Islet precursor cell (in vitro differentiated cells): ENCODE measurements around the gene RALBP1.

ENCODE experiments used
- DNase-seq: peaks from one replicate; pipeline ENCODE4 v3.0.0-alpha.2; 2018

RALBP1 gene

DNA sequence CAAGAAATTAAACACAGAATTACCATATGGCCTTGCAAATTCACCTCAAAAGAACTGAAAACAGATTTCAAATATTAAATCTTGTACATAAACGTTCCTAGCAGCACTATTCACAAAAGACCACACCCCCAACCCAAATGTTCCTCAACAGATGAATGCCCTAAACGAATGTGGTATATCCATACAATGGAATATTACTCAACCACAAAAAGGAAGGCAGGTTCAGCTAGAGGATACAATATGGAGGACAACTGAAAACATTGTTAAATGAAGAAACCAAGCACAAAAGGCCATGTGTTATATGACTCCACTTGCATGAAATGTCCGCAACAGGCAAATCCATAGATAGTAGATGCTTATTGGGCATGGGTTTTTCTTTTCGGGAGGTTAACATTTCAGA, 77.3 kb downstream of the RALBP1 start:
- no peak for DNase-seq

DNA sequence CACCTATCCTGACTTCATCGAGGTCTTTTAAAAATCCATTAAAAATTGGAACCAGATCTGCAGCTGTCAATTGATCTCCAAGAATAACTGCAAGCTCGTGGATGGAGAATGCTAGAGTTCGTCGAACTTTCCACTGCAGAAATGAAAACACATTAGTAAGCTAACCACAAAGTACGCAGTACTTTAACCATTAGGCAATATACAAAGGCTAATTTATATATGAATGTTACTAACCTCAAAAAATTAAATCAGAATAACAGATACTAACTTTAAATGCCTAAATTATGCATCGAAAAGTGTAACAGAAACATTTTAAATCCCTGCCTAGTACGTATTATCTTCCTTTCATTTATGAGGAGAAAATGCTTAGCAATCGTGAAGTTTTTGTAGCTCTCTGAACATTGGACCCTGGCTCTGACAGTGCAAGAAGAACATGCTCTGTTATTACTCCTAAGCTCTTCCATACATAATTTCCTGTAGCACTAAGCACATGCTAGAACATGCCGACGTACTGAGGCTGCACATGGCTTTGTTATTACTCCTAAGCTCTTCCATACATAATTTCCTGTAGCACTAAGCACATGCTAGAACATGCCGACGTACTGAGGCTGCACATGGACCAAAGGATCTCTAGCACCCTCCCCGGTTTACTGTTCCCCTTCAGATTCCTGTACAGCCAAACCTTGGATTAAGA, 82.1 kb downstream of the RALBP1 start:
- DNase-seq, result no peak

DNA sequence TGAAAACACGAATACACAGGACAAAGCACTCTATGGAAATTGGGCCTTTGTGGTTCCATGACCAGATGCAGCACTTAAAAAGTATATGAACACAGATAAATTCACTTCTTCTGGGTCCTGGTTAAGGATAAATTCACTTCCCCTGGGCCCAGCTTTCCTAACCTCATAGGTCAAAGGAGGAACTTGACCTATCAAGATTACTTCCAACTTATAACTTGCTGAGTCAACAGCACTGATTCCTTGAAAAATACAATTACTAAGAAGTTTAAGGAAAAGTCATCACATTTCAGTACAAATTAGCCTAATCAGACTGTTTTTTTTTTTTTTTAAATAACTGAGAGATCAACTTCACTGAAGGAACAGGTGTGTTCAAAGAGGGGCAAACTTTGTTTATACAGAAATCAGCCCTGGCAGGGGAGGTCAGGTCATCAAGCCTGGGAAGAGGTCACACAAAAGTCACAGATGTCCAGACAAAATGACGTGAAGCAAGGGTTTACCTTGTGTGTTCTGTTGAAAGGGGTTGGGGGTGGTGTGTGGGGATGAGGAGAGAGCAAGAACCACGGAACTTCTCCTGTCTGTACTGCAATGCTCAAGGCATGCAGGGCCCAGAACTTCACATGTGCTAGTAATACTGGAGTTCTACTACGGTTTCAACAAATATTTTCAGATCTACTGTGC, 83.2 kb downstream of the RALBP1 start:
- DNase-seq, result no peak

DNA sequence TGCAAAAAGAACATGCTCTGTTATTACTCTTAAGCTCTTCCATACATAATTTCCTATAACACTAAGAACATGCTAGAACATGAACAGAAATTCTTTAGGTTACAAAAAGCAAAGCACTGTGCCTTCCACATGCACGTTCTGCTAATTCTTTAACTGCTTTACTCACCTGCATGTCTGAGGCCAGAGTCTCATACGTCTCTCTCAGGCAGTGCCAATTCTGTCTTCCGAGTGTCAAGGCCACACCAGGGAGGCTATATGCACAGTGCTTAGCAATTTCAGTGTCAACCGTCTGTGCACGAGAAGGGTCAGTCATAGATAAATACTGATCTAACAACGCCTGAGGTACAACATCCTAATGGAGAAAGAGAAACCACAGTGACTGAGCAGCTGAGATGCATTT, 83.9 kb downstream of the RALBP1 start:
- DNase-seq, result no peak

DNA sequence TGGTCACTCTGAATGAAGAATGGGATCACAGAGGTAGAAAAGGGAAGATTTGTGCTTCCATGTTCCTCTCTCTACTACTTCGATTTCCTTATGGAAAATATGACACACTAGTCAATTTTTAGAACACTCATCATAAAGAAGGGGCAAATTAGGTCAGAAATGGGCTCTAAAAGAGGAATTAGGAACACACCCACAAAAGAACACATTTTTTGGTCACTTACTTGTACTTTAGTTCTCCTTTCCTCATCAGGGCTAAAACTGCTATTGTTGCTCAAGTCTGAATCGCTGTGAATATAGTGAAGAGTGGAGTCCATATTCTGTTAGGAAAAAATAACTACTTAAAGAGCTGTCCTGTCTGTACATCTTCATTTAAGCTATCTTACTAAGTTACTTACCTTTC, 86.4 kb downstream of the RALBP1 start:
- DNase-seq, result no peak

DNA sequence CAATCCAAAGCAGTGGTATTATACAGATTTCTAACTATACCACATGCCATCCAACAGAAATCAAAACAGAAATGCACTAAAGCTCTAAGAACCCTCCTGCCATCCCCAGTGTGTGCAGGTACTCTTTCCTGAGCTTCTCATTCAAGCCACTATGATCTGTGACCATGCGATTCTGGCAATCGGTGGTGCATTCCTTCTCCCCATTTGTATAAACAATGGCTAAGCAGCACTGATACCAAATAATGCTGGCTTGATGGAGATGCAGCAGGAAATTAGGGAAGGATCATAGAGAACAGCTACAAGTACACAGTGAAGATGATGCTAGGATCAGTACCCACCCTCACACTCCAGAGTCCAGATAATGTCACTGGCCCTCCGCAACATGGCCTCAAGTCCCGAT, 87.3 kb downstream of the RALBP1 start:
- no peak for DNase-seq

DNA sequence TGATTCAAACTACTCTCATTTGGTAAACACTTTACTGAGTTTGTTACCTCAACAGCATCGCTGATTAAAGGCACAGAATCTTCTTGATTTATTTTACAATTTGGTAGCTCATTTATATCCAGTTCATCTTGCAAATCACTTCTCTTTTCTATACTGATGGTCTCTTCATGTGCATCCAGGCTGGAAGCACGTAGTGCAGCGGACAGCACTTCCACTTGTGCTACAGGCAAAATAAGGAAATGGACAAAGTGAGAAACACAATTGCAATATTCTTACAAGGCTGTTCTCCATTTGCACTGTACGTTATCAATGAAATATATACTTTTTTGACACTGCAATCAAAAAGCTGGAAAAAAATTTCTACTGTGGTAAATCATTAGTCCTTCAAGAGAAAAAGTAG, 88.0 kb downstream of the RALBP1 start:
- no peak for DNase-seq

DNA sequence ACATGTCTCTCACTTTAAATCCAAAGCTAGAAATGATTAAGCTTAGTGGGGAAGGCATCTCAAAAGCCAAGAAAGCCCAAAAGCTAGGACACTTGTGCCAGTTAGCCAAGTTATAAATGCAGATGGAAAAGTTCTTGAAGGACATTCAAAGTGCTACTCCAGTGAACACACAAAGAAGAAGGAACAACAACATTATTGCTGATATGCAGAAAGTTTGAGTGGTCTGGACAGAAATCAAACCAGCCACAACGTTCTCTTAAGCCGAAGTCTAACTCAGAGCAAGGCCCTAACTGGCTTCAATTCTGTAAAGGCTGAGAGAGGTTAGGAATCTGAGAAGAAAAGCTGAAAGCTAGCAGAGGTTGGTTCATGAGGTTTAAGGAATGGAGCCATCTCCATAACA, 90.1 kb downstream of the RALBP1 start:
- DNase-seq, result no peak

DNA sequence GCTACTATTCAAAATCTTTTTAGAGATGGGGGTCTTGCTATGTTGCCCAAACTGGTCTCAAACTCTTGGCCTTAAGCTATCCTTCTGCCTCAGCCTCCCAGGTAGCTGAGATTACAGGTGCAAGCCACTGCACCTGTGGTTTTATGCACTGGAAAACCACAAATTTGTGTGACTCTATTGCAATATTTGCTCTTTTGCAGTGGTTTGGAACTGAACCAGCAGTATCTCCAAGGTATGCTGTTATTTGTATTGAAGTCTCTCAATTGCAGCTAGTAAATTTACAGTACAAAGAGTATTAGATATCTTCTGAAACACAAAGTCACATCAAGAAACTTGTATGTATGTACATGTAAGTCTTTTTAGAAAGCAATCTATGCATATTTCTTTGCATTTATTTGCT, 92.9 kb downstream of the RALBP1 start:
- no peak for DNase-seq

DNA sequence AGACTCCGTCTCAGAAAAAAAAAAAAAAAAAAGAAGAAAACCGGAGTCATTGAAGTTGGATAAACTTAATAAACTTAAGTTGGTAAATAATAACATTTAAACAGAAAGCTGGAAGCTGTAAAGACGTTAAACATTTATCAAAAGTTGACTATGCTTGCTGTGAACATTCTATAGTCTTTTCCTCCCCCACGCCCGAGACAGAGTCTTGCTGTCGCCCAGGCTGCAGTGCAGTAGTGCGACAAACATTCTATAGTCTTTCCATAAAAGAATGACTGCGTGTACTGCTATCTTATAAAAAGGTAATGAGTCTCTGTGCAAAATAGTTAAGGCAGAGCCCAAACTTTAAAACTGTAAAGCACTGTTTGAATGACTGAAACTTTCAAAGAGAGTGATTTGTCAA, 93.9 kb downstream of the RALBP1 start:
- DNase-seq, result no peak

DNA sequence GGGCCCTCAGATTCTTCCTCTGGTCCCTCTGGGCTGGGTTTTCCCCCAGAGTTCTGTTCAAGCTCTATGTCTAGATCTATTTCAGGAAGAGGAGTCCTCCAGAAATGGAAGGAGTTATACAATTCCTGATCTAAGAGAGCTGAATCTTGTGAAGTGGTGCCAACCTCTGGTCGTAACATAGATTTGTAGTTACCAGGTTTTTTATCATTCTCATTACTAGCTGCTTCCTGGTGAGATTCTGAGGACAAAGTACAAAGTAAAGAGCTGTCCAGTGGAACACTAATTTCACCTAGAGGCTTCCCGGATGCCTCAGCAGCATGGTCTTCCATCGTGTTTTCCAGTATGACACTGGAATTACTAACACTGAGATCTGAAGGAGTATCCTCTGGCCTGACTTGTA, 94.9 kb downstream of the RALBP1 start:
- no peak for DNase-seq

DNA sequence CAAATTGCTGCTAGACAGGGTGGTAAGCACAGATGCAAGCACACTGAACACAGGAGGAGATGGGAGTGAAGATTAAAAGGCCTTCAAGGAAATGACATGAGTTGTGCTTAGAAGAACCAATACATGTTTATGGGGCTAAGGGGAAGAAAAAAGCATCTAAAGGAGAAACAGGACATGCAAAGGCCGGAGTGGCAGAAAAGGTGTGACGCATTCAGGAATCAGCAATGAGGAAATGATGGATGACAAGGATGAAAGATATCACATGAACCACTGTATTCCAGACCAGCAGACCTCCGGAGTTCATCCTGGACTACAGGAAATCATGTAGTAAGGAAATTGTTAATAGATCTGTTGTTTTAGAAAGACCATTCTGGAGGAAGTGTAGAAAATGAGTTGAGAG, 96.2 kb downstream of the RALBP1 start:
- no peak for DNase-seq

DNA sequence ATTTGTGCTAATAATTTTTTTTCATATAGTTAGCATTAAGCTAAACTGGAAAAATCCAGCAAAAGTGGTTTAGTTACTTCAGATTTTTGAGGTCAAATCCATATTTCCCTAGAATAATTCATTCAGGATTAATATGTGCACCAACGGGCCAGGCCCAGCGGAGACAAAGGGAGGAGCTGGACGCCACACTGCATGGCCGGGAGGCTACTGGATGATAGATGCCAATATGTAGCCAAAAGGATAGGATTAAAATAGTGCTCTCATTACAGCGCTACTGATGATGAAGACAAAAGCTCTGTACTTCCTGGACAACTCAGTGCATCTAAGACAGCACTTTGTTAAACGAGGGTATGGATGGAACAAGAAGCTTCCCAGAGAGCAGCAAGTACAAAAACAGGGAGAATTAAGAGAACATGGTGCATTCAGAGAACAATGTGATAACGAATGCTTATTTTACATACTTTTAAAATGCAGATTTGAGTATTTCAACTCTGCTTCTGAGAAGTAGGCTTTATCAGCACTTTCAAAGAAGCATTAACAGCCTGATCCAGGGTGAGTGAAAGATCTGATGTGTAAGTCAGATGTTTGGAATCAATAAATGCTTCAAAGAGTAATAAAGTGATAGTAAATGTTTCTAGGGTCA, 99.3 kb downstream of the RALBP1 start:
- DNase-seq, result no peak

DNA sequence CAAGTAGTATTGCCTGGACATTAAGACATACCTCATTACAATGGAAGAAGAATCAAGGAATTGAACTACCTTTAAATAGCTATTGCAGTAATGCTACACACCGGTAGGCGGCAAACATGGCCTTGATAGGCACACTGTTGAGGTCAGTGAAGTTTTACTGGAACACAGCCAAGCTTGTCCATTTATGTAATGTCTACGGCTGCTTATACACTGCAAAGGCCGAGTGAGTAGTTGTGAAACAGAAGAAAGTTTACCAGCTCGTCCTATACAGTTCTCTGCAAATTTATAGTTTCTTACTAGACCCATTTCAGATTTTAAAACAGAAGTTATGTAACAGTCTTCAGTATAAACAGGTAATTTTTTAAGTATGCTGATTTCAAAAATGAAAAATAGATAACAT, 100.2 kb downstream of the RALBP1 start:
- peak; percentile 78 for DNase-seq

DNA sequence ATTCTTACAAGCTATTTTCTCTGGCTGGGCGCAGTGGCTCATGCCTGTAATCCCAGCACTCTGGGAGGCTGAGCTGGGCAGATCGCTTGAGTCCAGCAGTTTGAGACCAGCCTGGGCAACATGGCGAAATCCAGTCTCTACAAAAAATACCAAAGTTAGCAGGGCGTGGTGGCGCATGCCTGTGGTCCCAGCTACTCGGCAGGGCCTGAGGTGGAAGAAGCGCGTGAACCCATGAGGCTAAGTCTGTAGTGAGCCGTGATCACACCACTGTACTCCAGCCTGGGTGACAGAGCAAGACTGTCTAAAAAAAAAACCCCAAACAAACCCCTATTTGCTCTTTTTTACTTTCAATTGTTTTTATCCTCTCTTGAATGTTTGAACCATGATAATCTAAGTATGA, 102.0 kb downstream of the RALBP1 start:
- peak; percentile 75 for DNase-seq

DNA sequence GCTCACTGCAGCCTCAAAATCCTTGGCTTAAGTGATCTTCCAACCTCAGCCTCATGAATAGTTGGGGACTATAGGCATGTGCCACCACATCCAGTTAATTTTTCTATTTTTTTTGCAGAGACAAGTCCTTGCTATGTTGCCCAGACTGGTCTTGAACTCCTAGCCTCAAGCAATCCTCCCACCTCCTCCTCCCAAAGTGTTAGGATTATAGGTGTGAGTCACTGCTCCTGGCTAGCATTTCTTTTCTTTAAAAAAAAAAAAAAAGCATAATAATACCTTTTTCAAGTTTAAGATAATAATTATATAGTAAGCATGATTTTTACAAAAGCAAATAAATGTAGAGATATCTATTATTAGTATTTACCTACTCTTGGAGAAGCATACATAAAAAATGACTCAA, 103.0 kb downstream of the RALBP1 start:
- no peak for DNase-seq

DNA sequence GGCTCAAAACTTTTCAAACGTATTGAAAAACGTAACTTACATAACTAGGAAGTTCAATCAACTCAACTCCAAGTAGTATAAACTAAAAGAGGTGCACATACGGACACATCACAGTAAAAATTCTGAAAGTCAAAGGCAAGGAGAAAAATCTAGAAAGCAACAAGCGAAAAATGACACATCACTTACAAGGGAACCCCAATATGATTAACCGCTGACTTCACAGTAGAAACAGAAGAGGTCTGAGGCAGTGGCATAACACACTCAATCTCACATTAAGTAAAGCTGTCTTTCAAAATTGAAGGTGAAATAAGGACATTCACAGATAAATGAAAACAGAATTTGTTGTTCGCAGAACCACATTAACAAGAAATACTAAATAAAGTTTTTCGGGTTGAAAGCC, 106.4 kb downstream of the RALBP1 start:
- no peak for DNase-seq

DNA sequence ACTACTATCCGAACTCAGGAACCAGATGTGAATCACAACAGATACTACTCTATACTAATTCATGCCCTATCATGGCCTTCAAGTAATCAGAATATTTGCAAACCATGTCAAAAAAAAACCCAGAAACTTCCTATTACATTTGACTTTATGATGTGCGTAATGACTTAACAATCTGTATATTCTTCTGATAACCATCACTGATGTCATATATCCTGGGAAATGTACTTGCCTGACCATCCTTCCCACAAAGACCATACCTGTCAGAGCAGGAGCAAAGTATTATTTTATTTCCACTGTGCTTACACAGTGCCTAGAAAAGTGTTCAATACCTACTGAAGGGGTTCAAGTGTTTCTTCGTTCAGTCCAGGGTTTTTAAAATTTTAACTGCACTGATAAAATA, 111.5 kb downstream of the RALBP1 start:
- DNase-seq, result no peak
